NT2/D1 (cell line): ENCODE data around the gene SLC9A9.

Experiments used
- SUZ12 ChIP-seq: IDR thresholded peaks from 2 replicates; pipeline ENCODE4 v1.6.1; 2011; ENCODE audit not compliant: insufficient read length, insufficient read depth; ENCODE audit errors: extremely low read depth
- YY1 ChIP-seq: IDR thresholded peaks from 2 replicates; pipeline ENCODE4 v1.6.1; 2011; ENCODE audit not compliant: insufficient read length, insufficient read depth
- ZNF274 ChIP-seq: IDR thresholded peaks from 2 replicates; pipeline ENCODE4 v1.6.1; 2011; ENCODE audit warnings: mild to moderate bottlenecking, low read depth, low read length

DNA sequence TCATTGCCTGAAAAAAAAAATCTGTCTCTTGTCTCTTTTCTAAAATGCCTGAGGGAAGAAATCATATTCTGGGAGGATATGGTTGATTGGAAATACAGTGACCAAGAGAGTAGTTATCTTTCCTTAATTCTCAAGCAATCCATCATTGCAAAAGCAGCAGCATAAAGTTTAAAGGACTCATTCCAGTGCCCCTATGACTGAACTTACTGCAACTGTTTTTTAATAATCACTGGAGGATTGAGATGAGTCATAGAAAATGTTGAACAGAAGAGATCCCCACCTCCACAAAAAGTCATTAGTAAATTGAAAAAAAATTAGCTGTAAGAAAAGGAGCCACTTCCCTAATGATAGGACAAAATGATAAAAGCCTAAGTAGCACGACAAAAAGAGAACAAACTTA lies 121.5 kb downstream of the SLC9A9 start:
- TF ChIP-seq YY1 (no peak), ZNF274 (no peak), SUZ12 (no peak)
